T-helper 2 cell treated with Interferon-gamma antibody and Interleukin-4, amounts not matched to agents 5 μg/mL and 100 μg/mL, for 36 hours (primary cell): Measurements from ENCODE around the gene PIM3.
"Not testable (repeated sequence)": the region's sequence is repeated elsewhere in the genome, so short reads cannot be mapped to it uniquely, and the experiment has no call there.

Experiments used
- DNase-seq: peaks from one replicate; pipeline ENCODE4 v3.0.0; 2021; ENCODE audit warnings: low spot score
- H3K27ac Mint-ChIP-seq: one replicate; pipeline ENCODE4 v1.8.0; 2021; ENCODE audit warnings: mild to moderate bottlenecking, mixed read lengths
- H3K27me3 Mint-ChIP-seq: one replicate; pipeline ENCODE4 v1.8.0; 2021; ENCODE audit warnings: low read depth, mixed read lengths
- H3K36me3 Mint-ChIP-seq: one replicate; pipeline ENCODE4 v1.8.0; 2021; ENCODE audit warnings: low read depth, mixed read lengths
- H3K4me1 Mint-ChIP-seq: one replicate; pipeline ENCODE4 v1.8.0; 2021; ENCODE audit warnings: low read depth, mixed read lengths
- H3K4me3 Mint-ChIP-seq: one replicate; pipeline ENCODE4 v1.8.0; 2022; ENCODE audit warnings: mild to moderate bottlenecking, moderate library complexity, mixed read lengths
- H3K9me3 Mint-ChIP-seq: one replicate; pipeline ENCODE4 v1.8.0; 2021; ENCODE audit warnings: mixed read lengths

The PIM3 gene

DNA sequence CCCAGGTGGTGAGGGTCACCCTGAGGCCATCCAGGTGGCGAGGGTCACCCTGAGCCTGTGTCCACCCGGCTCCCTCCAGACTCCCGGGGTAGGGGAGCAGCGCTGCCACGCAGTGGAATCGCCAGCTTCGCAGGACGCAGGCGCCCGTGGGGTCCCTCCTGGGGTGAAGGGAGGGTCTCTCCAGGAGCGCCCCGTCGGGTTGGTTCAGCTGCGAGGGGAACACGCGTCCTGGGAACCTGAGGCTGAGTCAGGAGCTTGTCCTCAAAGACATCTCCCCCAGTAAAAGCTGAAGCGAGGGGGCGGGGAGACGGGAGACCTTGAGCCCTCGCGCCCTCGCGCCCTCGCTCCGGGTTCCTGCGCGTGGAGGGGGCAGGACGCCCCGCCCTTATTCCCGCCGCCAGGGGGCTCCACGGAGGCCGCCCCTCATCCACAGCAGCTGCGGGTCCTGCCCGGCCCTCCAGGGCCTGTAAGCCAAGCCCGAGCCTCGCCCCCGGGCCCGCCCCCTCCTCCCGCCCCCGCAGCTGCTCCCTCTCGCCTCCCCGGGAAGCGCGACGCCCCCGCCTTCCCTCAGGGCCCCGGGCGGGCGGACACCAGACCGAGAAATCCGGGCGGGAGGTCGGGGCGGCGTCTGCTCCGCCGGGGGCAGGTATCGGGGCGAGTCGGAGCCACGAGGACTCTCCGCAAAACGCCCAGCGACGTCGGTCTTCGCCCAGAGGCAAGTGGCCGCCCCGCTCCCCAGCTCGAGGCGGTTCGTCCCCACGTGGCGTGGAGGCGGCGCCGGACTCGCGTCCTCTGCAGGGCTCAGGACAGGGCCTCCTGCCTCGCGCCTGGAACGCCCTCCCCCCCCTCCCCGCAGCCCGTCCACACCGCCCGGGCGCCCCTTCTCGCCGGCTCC lies 22.8 kb downstream of the PIM3 start:
- no peak for DNase-seq
- Mint-ChIP-seq H3K27ac (no peak overlapping the region), H3K4me3 (no peak overlapping the region), H3K36me3 (peaks cover 9% of the 10 kb centered on the region), H3K9me3 (peaks cover 37% of the 10 kb centered on the region), H3K4me1 (peaks cover 2% of the 10 kb centered on the region), H3K27me3 (peaks cover 36% of the 10 kb centered on the region)

GRCh38 chr22:49986325-49986724 lies 25.8 kb downstream of the PIM3 start:
- Mint-ChIP-seq H3K9me3 (peaks cover 43% of the 10 kb centered on the region), H3K4me1 (no peaks in the 10 kb centered on the region), H3K27me3 (peaks cover 44% of the 10 kb centered on the region), H3K4me3 (no peak overlapping the region), H3K36me3 (peaks cover 3% of the 10 kb centered on the region), H3K27ac (no peak overlapping the region)
- no peak for DNase-seq

- Mint-ChIP-seq H3K9me3 (peaks cover 42% of the 10 kb centered on the region), H3K27me3 (peaks cover 35% of the 10 kb centered on the region)
- not testable (repeated sequence) for H3K36me3 Mint-ChIP-seq, DNase-seq, H3K4me3 Mint-ChIP-seq, H3K4me1 Mint-ChIP-seq, H3K27ac Mint-ChIP-seq
Observed at GRCh38 chr22:49989826-49990225, 29.3 kb downstream of the PIM3 start.

GRCh38 chr22:49991167-49991566 lies 30.6 kb downstream of the PIM3 start:
- Mint-ChIP-seq H3K27ac (no peak overlapping the region), H3K4me1 (peaks cover 3% of the 10 kb centered on the region), H3K27me3 (peaks cover 22% of the 10 kb centered on the region), H3K36me3 (peaks cover 2% of the 10 kb centered on the region), H3K4me3 (no peak overlapping the region), H3K9me3 (peaks cover 29% of the 10 kb centered on the region)
- no peak for DNase-seq

- H3K9me3 Mint-ChIP-seq, result peaks cover 21% of the 10 kb centered on the region
- no peak overlapping the region for H3K4me3 Mint-ChIP-seq
- DNase-seq, result no peak
- H3K36me3 Mint-ChIP-seq, result no peaks in the 10 kb centered on the region
- H3K4me1 Mint-ChIP-seq, result peaks cover 3% of the 10 kb centered on the region
- peaks cover 14% of the 10 kb centered on the region for H3K27me3 Mint-ChIP-seq
- no peak overlapping the region for H3K27ac Mint-ChIP-seq
Observed at GRCh38 chr22:49991907-49992533, 31.4 kb downstream of the PIM3 start.

GRCh38 chr22:49992921-49993648 lies 32.5 kb downstream of the PIM3 start:
- Mint-ChIP-seq H3K4me1 (peaks cover 3% of the 10 kb centered on the region), H3K4me3 (no peak overlapping the region), H3K36me3 (no peaks in the 10 kb centered on the region), H3K27ac (no peak overlapping the region), H3K9me3 (peaks cover 21% of the 10 kb centered on the region), H3K27me3 (peaks cover 9% of the 10 kb centered on the region)
- DNase-seq, result peak; percentile 61

DNA sequence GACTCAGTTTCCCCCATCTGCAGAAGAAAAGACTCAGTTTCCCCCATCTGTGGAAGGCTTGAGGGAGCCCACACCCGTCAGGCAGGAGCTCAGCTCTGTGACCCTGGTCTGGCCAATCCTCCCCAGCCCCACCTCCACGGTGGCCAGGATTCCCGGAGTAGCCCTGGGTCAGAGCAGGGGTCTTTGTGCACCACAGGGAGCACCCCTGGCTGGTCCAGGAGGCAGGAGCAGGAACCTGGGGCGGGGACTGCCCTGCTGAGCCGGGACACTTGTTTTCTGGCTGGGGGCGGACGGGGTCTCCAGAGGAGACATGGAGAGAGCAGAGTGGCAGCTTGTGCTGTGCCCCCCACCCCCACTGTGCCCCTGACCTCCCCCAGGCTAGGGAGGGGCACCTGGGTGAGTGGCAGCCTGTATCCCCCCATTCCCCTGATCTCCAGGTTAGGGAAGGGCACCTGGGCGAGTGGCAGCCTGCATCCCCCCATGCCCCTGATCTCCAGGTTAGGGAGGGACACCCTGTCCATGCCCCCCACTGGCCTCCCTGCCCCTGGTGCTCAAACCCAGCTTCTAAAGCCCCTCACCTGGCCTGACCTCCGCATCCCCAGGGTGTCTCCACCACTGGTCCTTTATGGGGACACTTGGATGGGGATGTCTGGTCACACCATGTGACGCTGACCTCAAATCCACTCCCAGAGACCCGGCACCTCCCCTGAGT lies 33.2 kb downstream of the PIM3 start:
- H3K27ac Mint-ChIP-seq, result no peak overlapping the region

GRCh38 chr22:49994361-49995040 lies 33.9 kb downstream of the PIM3 start:
- peaks cover 8% of the 10 kb centered on the region for H3K27me3 Mint-ChIP-seq
- H3K36me3 Mint-ChIP-seq, result no peaks in the 10 kb centered on the region
- no peak overlapping the region for H3K4me3 Mint-ChIP-seq
- peaks cover 14% of the 10 kb centered on the region for H3K9me3 Mint-ChIP-seq
- H3K4me1 Mint-ChIP-seq, result peaks cover 6% of the 10 kb centered on the region
- H3K27ac Mint-ChIP-seq, result no peak overlapping the region
- no peak for DNase-seq

More for the DNA sequence above, 33.2 kb downstream of the PIM3 start:
- Mint-ChIP-seq H3K4me1 (peaks cover 6% of the 10 kb centered on the region), H3K4me3 (no peak overlapping the region), H3K27me3 (peaks cover 8% of the 10 kb centered on the region), H3K9me3 (peaks cover 17% of the 10 kb centered on the region), H3K36me3 (no peaks in the 10 kb centered on the region)
- DNase-seq, result no peak

DNA sequence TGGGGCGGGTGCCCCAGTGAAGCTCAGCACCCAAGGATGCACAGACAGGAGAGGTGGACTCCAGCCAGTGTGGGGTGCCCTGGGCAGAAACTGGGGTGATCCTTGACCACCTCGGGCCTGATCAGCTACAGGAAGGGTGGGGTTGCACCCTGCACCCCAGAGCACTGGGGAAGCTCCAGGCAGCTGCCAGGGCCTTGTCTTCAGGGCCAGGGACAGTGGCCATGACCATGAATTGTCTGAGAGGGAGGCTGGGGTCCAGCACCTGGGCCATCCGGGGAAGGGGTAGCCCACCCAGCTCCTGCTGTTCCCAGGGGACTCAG lies 34.4 kb downstream of the PIM3 start:
- Mint-ChIP-seq H3K4me3 (no peak overlapping the region), H3K27ac (no peak overlapping the region), H3K36me3 (no peaks in the 10 kb centered on the region)

DNA sequence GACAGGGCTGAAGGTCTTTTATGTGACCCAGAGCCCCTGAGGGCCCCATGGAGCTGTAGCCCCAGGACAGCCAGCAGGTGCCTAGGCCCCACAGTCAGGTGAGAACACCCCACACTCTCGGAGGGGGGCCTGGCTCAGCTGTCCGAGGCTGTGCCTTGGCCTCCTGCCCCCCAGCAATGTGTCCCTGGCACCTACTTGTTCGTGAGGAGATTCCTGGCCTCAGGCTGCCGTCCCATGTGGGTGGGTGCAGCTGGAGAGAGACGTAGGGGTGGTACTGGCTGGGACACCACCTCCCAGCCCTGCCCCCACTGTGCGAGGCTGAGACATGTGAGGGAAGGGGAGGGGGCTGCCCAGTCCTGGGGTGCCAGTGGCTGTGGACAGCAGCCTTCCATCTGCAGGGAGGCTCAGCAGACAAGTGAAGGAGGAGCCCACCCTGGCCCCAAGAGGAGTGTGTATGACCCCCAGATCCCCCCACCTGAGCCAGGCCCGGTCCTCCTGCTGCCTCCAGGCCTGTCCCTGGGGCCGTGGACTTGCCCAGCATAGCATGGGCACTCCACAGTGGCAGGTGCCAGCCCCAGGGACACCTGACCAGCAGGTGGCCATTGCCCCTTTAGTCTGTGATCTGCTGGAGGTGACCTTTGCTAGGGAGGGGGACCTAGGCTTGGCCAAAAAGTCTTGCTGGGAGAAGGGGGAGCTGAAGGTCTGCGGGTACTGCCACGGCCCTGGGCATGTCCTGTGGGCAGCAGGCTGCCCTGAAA lies 35.0 kb downstream of the PIM3 start:
- peaks cover 9% of the 10 kb centered on the region for H3K9me3 Mint-ChIP-seq

More for the DNA sequence above, 34.4 kb downstream of the PIM3 start:
- peaks cover 6% of the 10 kb centered on the region for H3K4me1 Mint-ChIP-seq
- no peak for DNase-seq
- peaks cover 14% of the 10 kb centered on the region for H3K9me3 Mint-ChIP-seq
- H3K27me3 Mint-ChIP-seq, result peaks cover 8% of the 10 kb centered on the region

GRCh38 chr22:49996119-49996517 lies 35.5 kb downstream of the PIM3 start:
- no peaks in the 10 kb centered on the region for H3K36me3 Mint-ChIP-seq
- DNase-seq, result no peak
- no peak overlapping the region for H3K27ac Mint-ChIP-seq
- H3K4me3 Mint-ChIP-seq, result no peak overlapping the region
- peaks cover 3% of the 10 kb centered on the region for H3K9me3 Mint-ChIP-seq
- H3K27me3 Mint-ChIP-seq, result peaks cover 6% of the 10 kb centered on the region
- peaks cover 6% of the 10 kb centered on the region for H3K4me1 Mint-ChIP-seq

More for the DNA sequence above, 35.0 kb downstream of the PIM3 start:
- Mint-ChIP-seq H3K36me3 (no peaks in the 10 kb centered on the region), H3K4me3 (no peak overlapping the region), H3K27ac (no peak overlapping the region), H3K4me1 (peaks cover 6% of the 10 kb centered on the region), H3K27me3 (peaks cover 8% of the 10 kb centered on the region)
- DNase-seq, result no peak

DNA sequence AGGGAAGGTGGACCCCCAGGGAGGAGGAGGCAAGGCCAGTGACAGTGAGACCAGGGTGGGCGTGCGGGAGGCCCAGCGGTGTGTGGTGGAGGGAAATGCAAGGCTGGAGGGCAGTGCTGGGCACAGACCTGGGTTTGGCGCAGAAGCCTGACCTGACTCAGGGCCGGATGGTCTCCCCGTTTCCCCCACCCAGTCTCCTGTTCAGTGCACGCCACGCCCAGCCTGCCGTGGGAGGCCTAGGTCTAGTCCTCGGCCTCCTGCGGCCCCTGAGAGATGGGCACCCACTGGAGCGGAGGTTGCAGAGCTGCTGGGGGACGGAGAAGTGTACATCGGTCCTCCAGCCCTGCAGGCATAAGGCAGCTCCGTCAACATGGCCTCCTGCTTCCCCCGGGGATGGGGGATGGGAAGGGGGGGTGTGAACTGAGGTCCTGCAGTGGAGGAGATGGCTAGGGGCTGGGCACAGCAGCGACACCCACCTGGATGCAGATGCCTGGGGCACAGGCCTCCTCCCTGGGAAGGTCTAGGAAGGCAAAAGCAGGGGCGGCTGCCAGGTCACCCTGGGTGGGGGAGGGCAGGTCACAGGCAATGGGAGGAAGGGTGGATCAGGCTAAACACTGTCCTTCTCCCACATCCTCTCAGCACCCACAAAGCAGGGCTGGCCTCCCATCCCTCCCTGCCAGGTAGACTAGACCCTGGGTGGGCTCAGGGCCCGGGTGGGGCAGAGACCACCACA lies 36.1 kb downstream of the PIM3 start:
- Mint-ChIP-seq H3K9me3 (no peaks in the 10 kb centered on the region), H3K36me3 (no peaks in the 10 kb centered on the region), H3K4me1 (peaks cover 6% of the 10 kb centered on the region), H3K27me3 (peaks cover 3% of the 10 kb centered on the region), H3K4me3 (no peak overlapping the region), H3K27ac (no peak overlapping the region)
- DNase-seq, result no peak
